Stomach (tissue), 9 donors: ENCODE data around the gene SDHA. TPM values are rescaled to one million over a fixed set of nuclear protein-coding genes. Genes with fewer than 3 reads are reported as not detected.

ENCODE experiments used
- DNase-seq, 2 donors: peaks; one replicate each; pipeline versions ENCODE4 v3.0.0 to v3.0.0-alpha.2; 2013 to 2019
- H3K27ac ChIP-seq, 5 donors: fragments of 200-600 bp in 4 of 5; sonication (generic) in 4 of 5; one replicate each; pipeline ENCODE4 v1.5.1; 2013 to 2019; ENCODE audit warnings: mild to moderate bottlenecking in 1 of 5, moderate library complexity in 1 of 5
- H3K27me3 ChIP-seq, 3 donors: fragments of 200-600 bp; sonication (generic); one replicate each; pipeline ENCODE4 v1.5.1; 2017 to 2019; ENCODE audit warnings: mixed run types in 1 of 3
- H3K36me3 ChIP-seq, 4 donors: fragments of 200-600 bp; sonication (generic); 1 replicate in 3 of 4; 2 replicates in 1 of 4; pipeline ENCODE4 v1.5.1; 2016 to 2019
- H3K4me1 ChIP-seq, 4 donors: fragments of 200-600 bp; sonication (generic); one replicate each; pipeline ENCODE4 v1.5.1; 2016 to 2019
- H3K4me3 ChIP-seq, 4 donors: fragments of 200-600 bp; sonication (generic) in 3 of 4; one replicate each; pipeline ENCODE4 v1.5.1; 2016 to 2019; ENCODE audit warnings: mild to moderate bottlenecking in 1 of 4
- H3K9me3 ChIP-seq, 4 donors: fragments of 200-600 bp; sonication (generic); one replicate each; pipeline ENCODE4 v1.5.1; 2016 to 2019
- EP300 ChIP-seq: sonication (generic); formaldehyde crosslinking; IDR thresholded peaks from one replicate; pipeline ENCODE4 v1.6.1; 2017; ENCODE audit warnings: antibody characterized with exemption
- POLR2A ChIP-seq, 4 donors: fragments of 450-650 bp; IDR thresholded peaks; one replicate each; pipeline ENCODE4 v1.6.1; 2016; ENCODE audit warnings: antibody characterized with exemption in 4 of 4, control low read depth in 2 of 4, mild to moderate bottlenecking in 1 of 4, moderate library complexity in 1 of 4
- POLR2AphosphoS5 ChIP-seq, 3 donors: sonication (generic); formaldehyde crosslinking; IDR thresholded peaks; one replicate each; pipeline ENCODE4 v1.6.1; 2016; ENCODE audit warnings: antibody characterized with exemption in 3 of 3
- WGBS, 5 donors: extraction: QIAGEN DNeasy Blood & Tissue Kit in 3 of 5; methylation state at CpG; one replicate each; pipeline versions ENCODE4 v1.1.5 to v1.1.7; 2013 to 2018; 5-methylcytosine and 5-hydroxymethylcytosine counted together
- intact Hi-C: fragments of 100-400 bp; cut with DNase I; formaldehyde crosslinking; loops from one replicate; pipeline ENCODE4 v1.15.1; 2023; ENCODE audit warnings: low total_unique reads
- polyA plus RNA-seq, 3 donors: library from polyadenylated mRNA; stranded (reverse); fragments of 200-250 nt; gene quantifications; one replicate each; pipeline ENCODE4 v1.2.3, GENCODE V29; 2013
- total RNA-seq, 5 donors: library from RNA; depleted of rRNA; stranded (reverse); fragments of >200 nt; gene quantifications; one replicate each; pipeline versions ENCODE4 v1.1.0 to v1.2.3, GENCODE V29; 2014 to 2016
- TF ChIP-seq, protein P1 (sequence below), 7 experiments: fragments of 450-650 bp in 4 of 7; fragments of 200-600 bp in 3 of 7; sonication (generic) in 3 of 7; IDR thresholded peaks; one replicate each; pipeline ENCODE4 v1.5.1; 2016 to 2019; ENCODE audit warnings: antibody characterized with exemption in 7 of 7, control low read depth in 2 of 7, mild to moderate bottlenecking in 1 of 7
- donor health status: healthy with polysubstance abuse.
- donor health status: Bipolar disorder and iron deficiency.
- donor health status: healthy.

Gene SDHA
- total and polyA plus RNA-seq, 8 donors, result 78.8 to 509 (median 111) TPM

DNA sequence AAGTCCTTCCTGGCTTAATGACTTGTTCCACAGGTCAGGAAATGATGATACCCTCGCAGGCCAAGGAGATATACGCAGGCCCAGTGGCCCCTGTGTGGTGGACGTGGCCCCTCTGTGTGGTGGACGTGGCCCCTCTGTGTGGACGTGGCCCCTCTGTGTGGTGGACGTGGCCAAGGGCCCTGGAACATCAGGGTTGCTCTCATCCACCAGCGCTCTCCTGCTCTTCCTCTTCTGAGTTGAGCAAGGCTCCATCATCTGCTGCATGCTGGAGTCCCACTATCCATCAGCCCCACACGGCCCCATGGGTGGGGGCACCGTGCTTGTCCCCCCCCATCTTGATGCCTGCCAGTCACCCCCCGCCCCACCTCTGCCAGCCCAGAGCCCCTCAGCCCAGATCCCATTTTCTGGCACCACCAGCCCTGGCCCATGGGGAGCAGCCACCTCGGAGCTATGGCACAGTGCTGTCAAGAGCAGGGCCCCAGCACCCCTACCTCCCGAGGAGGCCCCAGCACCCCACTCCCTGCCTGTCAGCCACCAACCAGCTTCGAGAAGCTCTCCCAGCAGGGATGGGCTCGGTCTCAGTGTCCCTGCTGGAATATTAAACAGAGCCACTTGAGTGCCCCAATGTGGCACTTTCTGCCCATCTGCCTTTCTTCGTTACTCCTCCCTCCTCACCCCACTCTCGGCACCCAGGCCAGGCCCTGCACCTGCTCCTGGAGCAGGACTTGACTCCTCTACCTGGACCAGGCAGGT, 18.7 kb upstream of the SDHA start:
- H3K4me1 ChIP-seq, result no peaks in the 10 kb centered on the region
- no peak overlapping the region for H3K27ac ChIP-seq
- no peaks in the 10 kb centered on the region for H3K9me3 ChIP-seq
- peaks cover 6 to 30% (median 20%) of the 10 kb centered on the region in 4 donors for H3K36me3 ChIP-seq
- 91 to 98% (median 95%) methylated on average over 14 to 16 of the region's 16 CpGs for WGBS, 5 donors
- no peak overlapping the region for H3K4me3 ChIP-seq
- TF ChIP-seq POLR2A (IDR thresholded peaks at IDR 0.05) (no peak), POLR2AphosphoS5 (IDR thresholded peaks at IDR 0.05) (no peak), EP300 (no peak)
- TF ChIP-seq, protein P1, sequence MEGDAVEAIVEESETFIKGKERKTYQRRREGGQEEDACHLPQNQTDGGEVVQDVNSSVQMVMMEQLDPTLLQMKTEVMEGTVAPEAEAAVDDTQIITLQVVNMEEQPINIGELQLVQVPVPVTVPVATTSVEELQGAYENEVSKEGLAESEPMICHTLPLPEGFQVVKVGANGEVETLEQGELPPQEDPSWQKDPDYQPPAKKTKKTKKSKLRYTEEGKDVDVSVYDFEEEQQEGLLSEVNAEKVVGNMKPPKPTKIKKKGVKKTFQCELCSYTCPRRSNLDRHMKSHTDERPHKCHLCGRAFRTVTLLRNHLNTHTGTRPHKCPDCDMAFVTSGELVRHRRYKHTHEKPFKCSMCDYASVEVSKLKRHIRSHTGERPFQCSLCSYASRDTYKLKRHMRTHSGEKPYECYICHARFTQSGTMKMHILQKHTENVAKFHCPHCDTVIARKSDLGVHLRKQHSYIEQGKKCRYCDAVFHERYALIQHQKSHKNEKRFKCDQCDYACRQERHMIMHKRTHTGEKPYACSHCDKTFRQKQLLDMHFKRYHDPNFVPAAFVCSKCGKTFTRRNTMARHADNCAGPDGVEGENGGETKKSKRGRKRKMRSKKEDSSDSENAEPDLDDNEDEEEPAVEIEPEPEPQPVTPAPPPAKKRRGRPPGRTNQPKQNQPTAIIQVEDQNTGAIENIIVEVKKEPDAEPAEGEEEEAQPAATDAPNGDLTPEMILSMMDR (IDR thresholded peaks at IDR 0.05), result no peak
- no peak for DNase-seq
- intact Hi-C loops, result no loop called here
- no peaks in the 10 kb centered on the region for H3K27me3 ChIP-seq

DNA sequence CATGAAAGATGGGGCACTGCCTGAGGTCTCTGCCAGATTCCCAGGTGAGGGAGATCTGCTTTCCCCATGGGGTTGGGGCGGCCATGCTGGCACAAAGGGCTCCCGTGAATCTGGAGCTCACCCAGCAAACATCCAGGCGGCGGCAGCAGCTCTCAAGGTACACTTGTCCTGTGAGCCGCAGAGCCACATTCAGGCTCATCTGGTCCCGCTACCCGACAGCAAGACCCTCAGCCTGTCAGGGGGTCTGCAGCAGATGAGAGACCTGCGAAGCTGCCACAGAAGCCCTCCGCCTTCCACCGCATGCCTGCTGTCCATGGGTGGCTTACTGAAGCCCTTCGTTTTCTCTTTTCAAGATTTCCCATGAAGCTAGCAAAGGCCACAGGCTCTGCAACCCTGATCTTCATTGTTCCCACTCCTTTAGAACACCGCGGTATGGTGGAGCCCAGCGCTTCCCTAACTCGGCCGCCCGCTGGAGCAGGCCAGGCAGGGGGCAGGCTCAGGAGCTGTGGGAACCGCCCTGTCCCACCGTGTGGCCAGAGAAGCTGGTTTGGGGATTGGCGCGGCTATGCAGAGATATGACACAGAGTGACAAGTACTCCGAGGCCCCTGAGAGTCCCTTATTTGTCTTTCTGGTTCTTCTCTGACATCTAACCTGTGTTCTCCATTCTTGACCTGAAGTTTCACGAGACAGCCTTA, 18.0 kb upstream of the SDHA start:
- Histone ChIP-seq H3K27me3 (no peaks in the 10 kb centered on the region), H3K4me3 (no peak overlapping the region), H3K27ac (no peak overlapping the region), H3K36me3 (peaks cover 6 to 37% (median 28%) of the 10 kb centered on the region in 4 donors), H3K9me3 (no peaks in the 10 kb centered on the region), H3K4me1 (no peaks in the 10 kb centered on the region)
- intact Hi-C loops, result no loop called here
- TF ChIP-seq EP300 (no peak), POLR2A (IDR thresholded peaks at IDR 0.05) (no peak), POLR2AphosphoS5 (IDR thresholded peaks at IDR 0.05) (no peak)
- TF ChIP-seq, protein P1 (IDR thresholded peaks at IDR 0.05), result no peak
- DNase-seq, result no peak
- 85 to 89% (median 86%) methylated on average over 15 to 23 of the region's 23 CpGs for WGBS, 5 donors

DNA sequence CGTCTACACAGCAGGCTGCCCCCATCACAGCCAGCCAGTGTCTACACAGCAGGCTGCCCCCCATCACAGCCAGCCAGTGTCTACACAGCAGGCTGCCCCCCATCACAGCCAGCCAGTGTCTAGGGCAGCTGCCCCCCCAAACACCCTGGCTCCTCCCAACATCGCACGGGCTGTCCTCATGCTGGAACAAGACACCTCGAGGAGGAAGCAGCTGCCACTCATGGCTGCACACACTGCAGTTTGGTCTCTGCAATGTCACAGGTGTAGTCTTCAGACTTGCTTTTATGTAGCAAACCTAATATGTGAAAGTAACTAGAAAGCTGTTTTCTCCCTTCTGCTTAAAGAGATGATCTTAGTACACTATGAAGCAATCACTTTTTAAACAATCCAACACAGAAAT, 17.1 kb upstream of the SDHA start:
- WGBS, 5 donors, result 55 to 72% (median 70%) methylated on average over 3 to 4 of the region's 4 CpGs
- Histone ChIP-seq H3K4me1 (no peaks in the 10 kb centered on the region), H3K27ac (no peak overlapping the region), H3K36me3 (peaks cover 6 to 46% (median 37%) of the 10 kb centered on the region in 4 donors), H3K27me3 (no peaks in the 10 kb centered on the region), H3K4me3 (no peak overlapping the region), H3K9me3 (no peaks in the 10 kb centered on the region)
- DNase-seq, result no peak
- TF ChIP-seq POLR2AphosphoS5 (IDR thresholded peaks at IDR 0.05) (no peak), EP300 (no peak), POLR2A (IDR thresholded peaks at IDR 0.05) (no peak)
- TF ChIP-seq, protein P1 (IDR thresholded peaks at IDR 0.05), result no peak
- intact Hi-C loops, result no loop called here

DNA sequence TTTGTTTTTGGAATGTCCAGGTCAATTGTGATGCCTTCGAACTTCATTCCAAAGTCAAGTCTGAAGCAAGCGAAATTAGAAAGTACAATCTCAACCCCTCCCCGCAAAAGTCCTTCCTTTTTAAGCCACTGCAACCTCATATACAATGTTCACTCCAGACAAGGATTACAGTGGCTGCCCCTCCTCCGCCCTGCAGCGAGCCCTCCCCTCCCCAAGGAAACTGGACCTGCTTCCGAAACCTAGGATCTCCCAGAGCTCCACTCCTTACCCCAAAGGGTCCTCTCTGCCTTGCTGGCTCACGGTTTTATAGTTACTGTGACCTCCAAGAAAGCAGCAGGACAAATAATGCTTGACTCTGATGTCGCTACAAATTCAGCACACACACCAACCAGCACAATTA, 16.4 kb upstream of the SDHA start:
- intact Hi-C loops, result no loop called here
- 88 to 96% (median 93%) methylated on average over 8 of the region's 8 CpGs for WGBS, 5 donors
- Histone ChIP-seq H3K9me3 (no peaks in the 10 kb centered on the region), H3K4me3 (no peak overlapping the region), H3K27me3 (no peaks in the 10 kb centered on the region), H3K36me3 (peaks cover 6 to 48% (median 39%) of the 10 kb centered on the region in 4 donors), H3K27ac (no peak overlapping the region), H3K4me1 (peaks cover 0 to 6% (median 3%) of the 10 kb centered on the region in 4 donors)
- TF ChIP-seq EP300 (no peak), POLR2AphosphoS5 (IDR thresholded peaks at IDR 0.05) (no peak), POLR2A (IDR thresholded peaks at IDR 0.05) (no peak)
- TF ChIP-seq, protein P1 (IDR thresholded peaks at IDR 0.05), result no peak
- no peak for DNase-seq
